GM18951 (cell line): ENCODE results near the gene GLI3.

Source experiments
- POLR2A ChIP-seq: IDR thresholded peaks from 4 replicates; pipeline ENCODE4 v1.6.1; 2011; ENCODE audit warnings: mild to moderate bottlenecking; ENCODE audit not compliant: insufficient read length, insufficient read depth; ENCODE audit errors: extremely low read depth
- in situ Hi-C: fragments of 300-500 bp; cut with MboI; formaldehyde crosslinking; loops from one replicate; pipeline ENCODE4 v1.12.0; 2022; ENCODE audit warnings: low sequenced_read_pairs, mixed read lengths, inconsistent platforms; ENCODE audit not compliant: unreplicated experiment

GLI3 gene

DNA sequence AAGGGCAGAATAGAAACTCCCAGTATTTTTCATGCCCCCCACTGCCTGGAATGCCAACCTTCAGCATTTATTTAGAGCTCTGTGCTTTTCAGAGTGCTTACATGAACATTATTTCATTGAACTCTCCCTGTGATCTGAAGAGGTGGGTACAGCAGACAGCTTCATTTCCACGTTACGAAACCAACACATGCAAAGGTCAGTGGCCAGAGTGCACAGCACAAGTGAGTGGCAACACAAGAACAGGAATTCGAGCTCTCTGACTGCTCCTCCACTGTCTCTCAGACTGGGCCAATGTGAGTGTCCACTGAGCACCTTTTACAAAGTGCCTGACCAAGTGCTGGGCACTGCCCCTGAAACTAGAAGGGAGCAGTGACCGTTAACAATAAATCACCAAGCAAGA lies 162.9 kb downstream of the GLI3 start:
- in situ Hi-C loops = no loop called here

DNA sequence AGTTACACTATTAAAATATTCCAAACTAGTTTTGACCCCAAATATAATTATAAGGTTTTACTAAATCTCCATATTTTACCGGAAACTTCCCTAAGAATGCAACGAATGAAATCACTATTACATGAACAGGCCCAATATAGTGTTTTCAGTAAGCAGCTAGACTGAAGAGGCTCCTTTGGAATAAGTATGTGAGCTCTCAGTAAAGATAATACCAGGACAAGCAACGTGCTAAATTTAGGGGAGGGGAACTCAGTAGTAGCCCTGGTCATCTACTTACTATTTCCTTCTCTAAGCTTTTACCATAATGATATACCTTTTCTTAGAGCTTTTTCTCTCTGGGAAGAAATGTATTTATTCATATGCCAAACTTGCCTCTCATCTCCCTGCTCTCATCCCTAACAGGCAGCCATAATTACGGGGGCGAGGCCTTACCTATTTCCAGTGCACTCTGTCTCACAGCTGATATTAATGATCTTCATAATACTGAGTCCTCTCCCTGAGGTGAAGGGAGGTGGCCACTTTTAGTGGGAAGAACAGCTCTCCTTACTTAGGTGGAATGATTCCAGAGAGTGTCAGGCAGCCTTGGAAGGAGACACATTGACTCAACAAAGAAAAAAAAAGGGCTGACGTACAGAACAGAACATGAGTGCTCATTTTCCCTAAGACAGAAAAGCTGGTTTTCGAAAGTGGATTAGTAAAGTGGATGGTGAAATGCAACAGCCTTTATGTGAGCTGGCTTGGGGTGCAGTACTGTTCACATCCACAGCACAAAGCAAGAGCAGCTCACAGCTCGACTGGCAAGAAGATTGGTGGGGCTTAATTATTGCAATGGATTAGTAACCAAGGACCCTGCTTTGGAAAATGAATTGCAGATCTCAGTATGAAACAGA lies 165.4 kb downstream of the GLI3 start:
- no peak for TF ChIP-seq POLR2A
- in situ Hi-C loops = no loop called here

More for the DNA sequence above, 162.9 kb downstream of the GLI3 start:
- no peak for TF ChIP-seq POLR2A

DNA sequence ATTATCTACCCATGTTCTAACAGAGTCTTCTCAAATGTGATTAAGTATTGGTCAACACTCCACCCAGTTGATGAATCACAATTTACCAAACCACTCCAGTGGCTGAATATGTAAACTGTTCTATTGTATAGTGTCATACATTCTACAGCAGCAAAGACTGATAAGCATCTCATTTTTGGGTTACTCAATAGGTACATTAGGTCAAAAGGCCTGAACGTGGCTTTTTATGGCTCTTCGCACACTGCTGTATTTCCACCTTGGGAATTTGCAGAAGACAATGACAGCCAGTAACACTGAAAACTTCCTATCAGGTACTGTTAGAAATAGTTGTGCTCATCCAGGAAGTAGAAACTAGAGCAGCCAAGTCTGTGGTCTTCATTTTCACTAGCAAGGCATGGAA lies 166.9 kb downstream of the GLI3 start:
- in situ Hi-C loops = no loop called here
- TF ChIP-seq POLR2A = no peak

DNA sequence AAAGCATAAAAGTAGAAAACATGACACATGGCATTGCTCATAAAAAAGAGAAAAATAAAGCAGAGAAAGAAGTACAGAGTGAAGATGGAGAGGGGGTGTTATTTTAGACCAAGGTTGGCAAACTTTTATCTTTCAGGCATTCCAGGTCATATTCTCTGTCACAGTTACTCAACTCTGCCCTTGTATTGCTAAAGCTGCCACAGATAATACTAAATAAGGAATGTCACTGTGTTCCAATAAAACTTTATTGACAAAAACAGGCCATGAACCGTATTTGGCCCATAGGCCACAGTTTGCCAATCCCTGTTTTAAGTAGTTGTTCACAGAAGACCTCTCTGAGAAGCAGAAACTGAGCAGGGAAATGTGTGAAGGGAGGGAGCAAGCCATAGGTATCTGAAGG lies 167.4 kb downstream of the GLI3 start:
- in situ Hi-C loops = no loop called here
- TF ChIP-seq POLR2A = no peak

DNA sequence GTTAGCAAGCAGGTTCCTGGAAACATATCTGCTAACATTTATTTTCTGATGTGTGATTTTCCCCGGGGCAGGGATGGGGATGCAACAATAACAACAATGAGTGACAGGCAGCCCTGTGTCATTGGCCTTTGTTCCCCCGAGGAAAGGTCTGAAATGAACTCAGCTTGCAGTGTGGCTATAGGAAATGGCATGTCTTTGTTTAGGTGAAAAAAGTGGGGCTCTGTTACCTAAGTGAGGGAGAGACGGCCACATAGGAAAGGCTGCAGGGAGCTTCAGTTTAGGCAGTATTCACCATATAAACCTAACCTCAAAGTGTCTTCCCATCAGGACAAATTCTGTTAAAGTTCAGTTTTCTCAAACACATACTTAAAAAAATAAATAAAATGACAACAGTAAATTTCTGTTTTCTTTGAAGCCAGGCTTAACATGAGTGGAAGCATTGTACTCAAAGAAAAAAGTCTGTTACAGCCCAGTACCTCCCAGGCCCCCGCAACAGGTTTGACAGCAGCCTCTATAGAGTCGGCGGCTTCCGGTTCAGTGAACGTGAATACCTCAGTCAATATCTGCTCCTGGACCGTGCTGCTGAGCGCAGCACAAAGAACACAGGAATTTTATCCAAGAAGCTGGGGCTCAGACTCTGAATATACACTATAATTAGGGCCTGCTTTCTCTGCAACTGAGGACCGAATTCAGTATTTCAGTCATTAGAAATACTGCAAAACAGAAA lies 168.3 kb downstream of the GLI3 start:
- in situ Hi-C loops = no loop called here
- no peak for TF ChIP-seq POLR2A

DNA sequence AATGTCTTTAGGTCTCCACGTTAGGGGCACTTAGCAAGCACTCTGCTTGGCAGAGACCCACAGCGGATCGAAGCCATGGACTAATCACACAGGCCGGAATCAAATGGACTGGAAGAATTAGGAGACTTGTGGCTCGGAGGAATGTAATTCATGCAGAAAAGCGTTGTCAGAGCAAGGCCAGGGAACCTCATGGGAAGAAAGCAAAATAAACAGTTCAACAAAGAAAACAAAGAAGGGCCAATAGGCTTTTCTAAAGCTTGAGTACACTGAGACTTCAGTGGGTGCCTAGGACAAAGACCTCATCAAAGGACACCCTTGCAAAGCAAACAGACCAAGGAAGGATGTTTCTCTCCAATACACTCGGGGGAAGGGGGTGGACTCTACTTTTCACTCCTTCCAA lies 171.1 kb downstream of the GLI3 start:
- TF ChIP-seq POLR2A = no peak
- in situ Hi-C loops = no loop called here

DNA sequence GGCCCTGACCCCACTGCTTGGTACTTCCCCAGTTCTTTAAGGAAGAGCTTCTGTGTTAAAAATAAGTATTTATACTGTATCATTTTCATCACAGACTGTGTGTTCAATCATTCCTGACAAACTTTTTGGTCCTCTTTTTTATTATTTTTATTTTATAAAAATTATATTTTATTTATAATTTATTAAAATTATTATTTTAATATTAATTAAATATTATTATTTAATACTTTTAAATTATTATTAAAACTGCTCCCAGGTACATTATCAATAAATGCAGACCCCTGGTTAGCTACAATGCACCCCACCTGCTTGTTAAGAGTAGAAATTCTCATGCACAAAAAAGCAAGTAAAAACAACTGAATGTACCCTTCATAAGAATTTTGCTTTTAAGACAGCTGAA lies 172.0 kb downstream of the GLI3 start:
- no peak for TF ChIP-seq POLR2A
- in situ Hi-C loops = no loop called here

DNA sequence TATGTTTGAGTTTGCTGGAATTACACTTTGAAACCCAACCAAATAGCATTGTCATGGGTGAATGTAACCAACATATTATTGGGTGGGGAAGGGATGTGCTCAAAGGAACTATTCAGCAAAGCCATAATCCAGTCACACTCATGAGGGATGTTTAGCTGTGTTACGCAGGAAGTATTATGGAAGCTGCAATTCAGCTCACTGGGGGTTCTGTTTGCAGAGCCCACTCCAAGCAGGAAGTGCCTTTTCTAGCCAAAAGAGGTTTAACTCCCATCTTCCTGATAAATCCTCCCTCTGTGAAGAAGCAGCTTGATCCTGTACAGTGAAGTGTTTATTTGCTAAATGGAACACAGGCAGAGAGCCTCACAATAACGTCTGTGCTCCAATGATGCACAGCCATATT lies 172.5 kb downstream of the GLI3 start:
- TF ChIP-seq POLR2A = no peak
- in situ Hi-C loops = no loop called here

DNA sequence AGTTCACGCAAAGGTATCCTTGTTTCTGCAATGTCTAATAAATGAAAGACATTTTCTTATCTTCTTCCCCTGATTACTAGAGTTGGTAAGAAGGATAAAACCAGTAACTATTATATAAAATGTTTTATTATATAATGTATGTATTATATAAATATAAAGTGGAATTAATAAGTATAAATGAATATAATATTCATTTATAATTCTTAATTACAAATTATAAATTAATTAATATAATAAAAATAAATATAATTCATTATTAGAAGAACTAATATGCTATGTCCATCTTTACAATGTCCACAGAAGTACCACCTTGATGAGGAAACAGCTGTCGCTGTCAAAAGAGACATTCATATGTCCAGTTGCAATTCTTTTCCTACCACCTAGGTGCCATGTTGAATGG lies 177.7 kb downstream of the GLI3 start:
- TF ChIP-seq POLR2A = no peak
- in situ Hi-C loops = no loop called here

DNA sequence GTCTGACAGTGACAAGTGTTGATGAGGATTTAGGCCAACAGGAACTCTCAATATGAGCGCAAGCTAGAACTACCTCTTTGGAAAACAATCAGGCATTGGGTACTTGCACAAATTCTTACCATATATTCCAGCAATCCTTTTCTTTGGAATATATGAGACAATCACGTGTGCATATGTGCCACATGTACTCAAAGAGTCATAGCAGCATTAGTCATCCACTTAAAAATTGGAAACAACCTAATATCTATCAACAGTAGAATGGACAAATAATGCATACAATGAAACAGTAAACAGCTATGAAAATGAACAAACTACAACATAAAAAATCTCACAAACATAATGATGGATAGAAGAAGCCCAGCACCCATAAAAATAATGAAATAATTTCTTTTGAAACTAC lies 179.7 kb downstream of the GLI3 start:
- TF ChIP-seq POLR2A = no peak
- in situ Hi-C loops = no loop called here

DNA sequence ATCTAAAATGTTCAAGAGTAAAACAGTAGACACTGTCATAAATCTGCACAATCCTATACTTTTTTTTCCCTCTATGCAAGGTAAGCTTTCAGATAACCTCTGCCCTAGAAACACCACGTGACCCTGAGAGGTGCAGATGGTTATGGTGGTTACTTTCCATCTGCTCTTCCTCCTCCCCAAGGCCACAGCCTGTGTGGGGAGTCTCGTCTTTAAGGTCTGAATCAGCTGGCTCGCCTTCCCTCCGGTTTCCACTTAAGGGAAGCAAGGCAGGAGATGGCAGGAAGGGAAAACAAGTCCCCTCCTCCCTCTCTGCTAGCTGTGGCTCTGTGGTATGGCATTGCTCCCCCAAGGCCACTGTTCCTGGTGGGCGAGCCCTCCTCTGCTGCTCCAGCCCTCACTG lies 181.8 kb downstream of the GLI3 start:
- in situ Hi-C loops = no loop called here

DNA sequence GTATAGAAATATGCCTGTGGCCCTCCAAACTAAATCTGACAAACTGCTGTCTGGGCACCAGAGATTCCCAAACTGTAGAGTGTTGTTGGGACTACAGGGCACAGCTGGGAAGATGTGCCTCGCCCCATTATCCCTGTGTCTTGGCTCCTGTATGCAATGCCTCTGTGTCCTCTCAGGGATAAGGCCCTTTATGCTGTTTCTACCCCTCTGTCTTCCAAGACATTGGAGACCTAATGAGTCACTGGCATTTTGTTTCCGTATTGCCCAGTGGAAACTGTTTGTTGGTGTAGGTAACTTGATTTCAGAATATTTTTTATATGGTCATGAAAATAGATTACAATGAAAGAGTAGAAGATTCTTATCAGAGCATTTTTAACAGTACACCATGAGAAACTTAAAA lies 183.2 kb downstream of the GLI3 start:
- in situ Hi-C loops = no loop called here

More for the DNA sequence above, 181.8 kb downstream of the GLI3 start:
- no peak for TF ChIP-seq POLR2A

DNA sequence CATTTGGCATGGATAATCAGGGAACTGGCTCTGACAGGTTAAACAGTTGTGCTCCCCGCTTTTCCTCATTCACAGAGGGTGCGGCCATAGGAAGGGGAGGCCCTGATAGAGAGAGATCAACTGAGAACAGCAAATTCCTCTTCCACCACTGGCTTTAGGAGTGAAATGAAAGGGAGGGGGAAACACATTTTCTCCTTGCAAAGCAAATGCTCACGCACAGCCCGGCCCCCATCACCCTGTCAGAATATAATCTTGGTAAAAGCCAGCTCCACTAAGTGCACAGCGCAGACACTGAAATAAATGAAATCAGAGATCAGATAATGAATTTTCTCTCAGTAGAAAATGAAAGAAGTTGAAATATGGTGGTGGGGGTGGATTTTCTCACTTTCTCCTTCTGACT lies 187.2 kb downstream of the GLI3 start:
- TF ChIP-seq POLR2A = no peak
- in situ Hi-C loops = no loop called here

More for the DNA sequence above, 183.2 kb downstream of the GLI3 start:
- no peak for TF ChIP-seq POLR2A

DNA sequence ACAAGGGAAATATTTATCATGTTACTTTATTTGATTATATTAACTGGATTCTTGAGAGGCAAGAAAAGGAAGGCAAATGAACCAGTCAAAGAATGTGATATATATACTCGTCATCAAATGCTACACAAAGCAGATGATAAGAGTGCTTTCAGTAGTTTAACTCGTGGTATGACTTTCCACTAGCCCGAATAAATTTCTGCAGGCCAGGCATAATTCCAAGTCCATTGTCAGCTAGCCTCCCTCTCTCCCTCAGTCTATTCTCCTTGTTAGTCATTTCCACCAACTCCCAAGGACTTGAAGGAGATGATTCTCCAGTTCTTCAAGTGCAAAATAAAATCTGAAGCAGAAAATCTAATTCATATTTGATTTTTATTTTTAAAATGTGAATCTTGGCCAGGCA lies 190.5 kb downstream of the GLI3 start:
- in situ Hi-C loops = no loop called here
- no peak for TF ChIP-seq POLR2A
